GM19463 (cell line): ENCODE data around the gene OR2AG1.

Experiments used
- ATAC-seq: cut with Tn5 transposase; IDR thresholded peaks from one replicate; pipeline ENCODE4 v1.9.1; 2021; ENCODE audit warnings: mild to moderate bottlenecking, moderate library complexity; ENCODE audit not compliant: unreplicated experiment

OR2AG1 gene, protein sequence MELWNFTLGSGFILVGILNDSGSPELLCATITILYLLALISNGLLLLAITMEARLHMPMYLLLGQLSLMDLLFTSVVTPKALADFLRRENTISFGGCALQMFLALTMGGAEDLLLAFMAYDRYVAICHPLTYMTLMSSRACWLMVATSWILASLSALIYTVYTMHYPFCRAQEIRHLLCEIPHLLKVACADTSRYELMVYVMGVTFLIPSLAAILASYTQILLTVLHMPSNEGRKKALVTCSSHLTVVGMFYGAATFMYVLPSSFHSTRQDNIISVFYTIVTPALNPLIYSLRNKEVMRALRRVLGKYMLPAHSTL

GRCh38 chr11:6782720-6783119 is at the start of gene OR2AG1:
Gene OR2AG1, plus strand, starts transcription at chr11:6783020. Its CDS starts 2,018 bp downstream, at chr11:6785038.
- no peak for ATAC-seq

- ATAC-seq = no peak
These were observed 49.2 kb upstream of the OR2AG1 start for GRCh38 chr11:6733326-6734275.

- no peak for ATAC-seq
These were observed 48.2 kb upstream of the OR2AG1 start for GRCh38 chr11:6734616-6735015.

DNA sequence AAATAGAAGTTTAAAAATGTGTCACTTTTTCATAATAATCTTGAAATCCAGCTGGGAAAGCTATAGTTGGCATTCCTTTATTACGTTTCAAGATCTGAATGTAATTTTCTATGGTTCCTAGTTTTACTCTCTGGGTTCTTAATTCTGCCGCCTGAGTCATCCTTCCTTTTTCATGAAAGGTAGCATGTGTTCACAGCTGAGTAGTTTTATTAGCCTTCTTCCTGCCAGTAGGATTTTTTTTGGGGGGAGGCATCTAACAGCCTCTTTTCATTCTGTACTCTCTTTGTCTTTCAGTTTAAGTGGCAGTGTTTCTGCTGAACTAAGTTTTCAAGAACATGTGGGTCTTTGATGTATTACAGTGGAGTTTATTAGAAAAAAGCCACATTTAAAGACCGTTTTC is 47.5 kb upstream of the OR2AG1 start:
- no peak for ATAC-seq

DNA sequence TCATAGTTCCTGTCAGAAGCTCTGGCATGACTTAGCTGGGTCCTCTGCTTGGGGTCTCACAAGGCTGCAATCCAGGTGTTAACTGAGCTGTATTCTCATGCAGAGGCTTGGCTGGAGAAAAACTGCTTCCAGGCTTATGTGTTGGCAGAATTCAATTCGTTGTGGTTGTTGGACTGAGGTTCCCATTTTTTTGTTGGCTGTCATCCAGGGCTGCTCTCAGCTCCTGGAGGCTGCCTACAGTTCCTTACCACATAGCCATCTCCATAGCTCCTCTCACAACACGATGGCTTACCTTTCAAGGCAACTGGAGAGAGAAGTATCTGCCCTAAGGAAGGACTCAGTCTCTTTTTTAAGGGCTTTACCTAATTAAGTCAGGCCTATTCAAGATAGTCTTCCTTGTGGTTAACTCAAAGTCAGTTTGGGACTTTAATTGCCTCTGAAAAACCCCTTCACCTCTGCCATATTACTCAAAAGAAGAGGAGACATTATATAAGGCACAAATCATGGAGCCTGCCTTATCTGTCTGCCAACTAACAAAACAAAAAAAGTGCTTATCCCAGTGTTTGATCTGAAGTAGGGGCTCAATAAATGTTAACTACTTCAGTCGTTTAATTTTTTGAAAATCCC is 46.2 kb upstream of the OR2AG1 start:
- no peak for ATAC-seq

DNA sequence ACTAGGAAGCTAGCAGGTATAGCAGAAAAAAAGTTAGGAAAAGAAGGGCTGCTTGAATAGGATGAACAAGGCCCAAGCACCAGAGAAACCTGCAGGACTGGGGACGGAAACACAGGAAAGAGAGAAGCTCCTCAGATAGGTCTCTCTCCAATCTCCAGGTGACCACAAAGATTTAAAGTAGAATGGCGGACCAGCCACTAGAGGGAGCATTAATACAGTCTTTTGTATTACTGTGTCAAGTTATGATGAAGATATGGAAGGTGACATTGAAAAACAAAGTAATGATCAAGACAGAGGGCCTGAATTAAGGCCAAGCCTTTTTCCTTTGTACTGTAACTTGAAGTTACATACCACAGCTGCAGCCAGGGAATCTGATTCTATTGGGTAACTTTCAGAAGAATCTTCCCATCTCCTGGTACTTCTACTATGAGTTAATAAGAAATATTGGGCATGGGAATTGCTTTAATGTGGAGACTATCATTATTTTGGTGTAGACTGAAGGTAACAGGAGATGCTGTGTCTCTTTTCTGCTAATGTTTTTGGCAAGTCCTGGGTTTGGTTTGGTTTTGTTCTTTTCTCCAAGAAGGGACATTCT is 44.9 kb upstream of the OR2AG1 start:
- peak; percentile 89 for ATAC-seq

- ATAC-seq = no peak
These were observed 44.2 kb upstream of the OR2AG1 start for GRCh38 chr11:6738590-6738989.

- no peak for ATAC-seq
These were observed 40.6 kb upstream of the OR2AG1 start for GRCh38 chr11:6742260-6742659.

DNA sequence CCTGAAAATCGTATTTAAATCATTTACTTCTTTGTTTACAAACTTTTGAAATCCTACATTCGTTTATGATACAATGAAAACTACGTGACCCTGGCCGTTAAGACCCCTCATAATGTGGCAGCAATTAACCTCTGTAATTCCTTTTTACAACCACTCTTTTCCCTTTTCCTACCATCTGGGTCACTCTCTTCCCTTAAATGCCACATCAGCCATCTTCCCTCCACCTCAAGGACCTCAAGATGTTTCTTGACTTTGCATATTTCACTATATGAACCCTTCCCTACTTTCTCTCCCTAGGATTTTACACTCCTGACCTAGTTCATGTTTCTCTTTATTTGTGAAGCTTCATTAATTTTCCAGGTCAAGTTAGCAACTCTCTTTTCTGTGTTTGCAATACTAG is 37.8 kb upstream of the OR2AG1 start:
- ATAC-seq = no peak

DNA sequence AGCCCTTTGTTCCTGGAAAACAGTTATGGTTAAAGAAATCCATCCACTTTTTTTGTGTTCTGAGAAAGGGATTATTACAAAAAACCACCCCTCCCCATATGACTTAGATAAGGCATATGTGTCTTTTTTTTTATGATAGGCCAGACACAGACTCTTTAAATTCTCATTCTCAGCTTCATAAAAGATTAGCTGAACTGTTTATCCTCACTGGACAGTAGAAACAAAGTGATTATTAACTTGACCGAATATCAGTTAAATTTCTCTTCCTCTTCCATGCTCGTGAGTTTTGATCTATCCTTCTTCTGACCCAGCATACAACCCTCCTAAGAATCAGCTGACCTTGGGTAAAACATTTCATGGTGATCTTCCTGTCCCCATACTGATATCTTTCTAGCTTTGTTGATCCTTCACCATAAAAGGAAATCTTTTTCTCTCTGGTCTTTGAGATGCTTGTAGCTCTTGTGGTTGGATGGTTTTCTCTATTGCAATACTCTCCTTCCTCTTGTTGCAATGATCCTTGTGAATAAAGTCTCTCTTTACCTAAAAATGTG is 37.3 kb upstream of the OR2AG1 start:
- peak; percentile 47 for ATAC-seq

DNA sequence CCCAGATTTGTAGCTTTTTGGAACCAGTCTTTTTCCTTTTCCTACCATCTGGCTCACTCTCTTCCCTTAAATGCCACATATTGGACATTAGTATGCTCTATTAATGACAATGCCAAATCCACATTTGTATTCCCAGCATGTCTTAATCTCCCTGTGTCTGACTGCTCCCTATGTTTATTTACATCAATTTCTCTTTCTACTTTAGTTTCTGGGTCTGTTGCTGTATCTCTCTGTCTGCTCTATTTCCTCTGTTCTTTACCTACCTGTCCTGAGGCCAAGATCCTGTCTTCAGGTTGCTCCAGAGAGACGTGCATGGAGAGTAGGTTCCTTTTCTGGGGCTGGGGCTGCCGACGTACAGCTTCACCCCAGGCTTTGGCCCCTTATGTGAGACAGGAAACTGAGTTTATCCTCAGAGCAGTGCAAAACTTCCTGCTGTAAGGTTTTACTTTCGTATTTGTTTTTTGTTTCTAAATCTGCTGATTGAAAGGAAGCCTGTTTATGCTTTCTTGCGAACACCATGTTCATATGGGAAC is 36.7 kb upstream of the OR2AG1 start:
- ATAC-seq = peak; percentile 77

GRCh38 chr11:6746626-6747025 is 36.2 kb upstream of the OR2AG1 start:
- ATAC-seq = no peak

GRCh38 chr11:6747097-6747668 is 35.6 kb upstream of the OR2AG1 start:
- no peak for ATAC-seq

GRCh38 chr11:6755303-6755952 is 27.4 kb upstream of the OR2AG1 start:
- ATAC-seq = peak; percentile 50

DNA sequence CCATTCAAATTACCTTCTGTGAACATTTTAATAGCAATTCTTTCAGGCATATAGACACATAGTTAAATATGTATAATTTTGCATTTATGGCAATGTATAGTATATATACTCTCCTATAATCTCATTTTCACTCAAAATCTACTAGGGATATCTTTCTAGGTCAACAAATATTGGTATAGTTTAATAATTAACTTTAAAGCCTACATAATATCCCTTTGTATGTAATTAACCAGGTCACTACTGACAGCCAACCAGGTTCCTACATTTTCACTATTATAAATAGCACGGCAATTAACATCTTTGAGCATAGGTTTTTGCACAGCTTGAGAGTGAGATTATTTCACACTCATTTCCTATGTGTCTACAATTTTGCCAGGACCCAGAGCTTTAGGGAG is 26.9 kb upstream of the OR2AG1 start:
- ATAC-seq = no peak

GRCh38 chr11:6757373-6757967 is 25.4 kb upstream of the OR2AG1 start:
- ATAC-seq = peak; percentile 83

GRCh38 chr11:6771926-6772893 is 10.6 kb upstream of the OR2AG1 start, which contains the start of gene OR2AG2:
Gene OR2AG2, minus strand, starts transcription at chr11:6771976. Its CDS starts 3,019 bp downstream, at chr11:6768957.
- ATAC-seq = peak; percentile 87

DNA sequence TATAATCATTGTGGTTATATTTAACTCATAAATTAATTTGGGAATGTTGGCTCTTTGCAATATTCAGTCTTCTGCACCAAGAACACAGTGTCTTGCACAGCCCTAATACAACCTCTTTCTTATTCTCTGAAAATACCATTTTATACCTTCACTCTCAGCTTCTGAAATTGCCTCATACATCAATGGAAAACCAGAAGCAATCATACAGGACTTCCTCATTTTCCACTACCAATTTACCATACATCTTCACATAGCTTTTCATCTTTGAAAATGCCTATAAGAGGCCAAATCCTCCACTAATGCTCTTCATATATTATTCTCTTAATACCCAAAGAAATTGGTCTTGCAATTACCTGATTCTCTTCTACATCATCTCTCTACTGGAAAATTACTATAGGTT is 4.3 kb upstream of the OR2AG1 start:
- ATAC-seq = no peak
